ENCODE measurements around the gene PDCD11.
"Not testable (repeated sequence)": the region's sequence is repeated elsewhere in the genome, so short reads cannot be mapped to it uniquely, and the experiment has no call there.

PDCD11 gene

GRCh38 chr10:103475437-103475836 lies 79.0 kb downstream of the PDCD11 start:
- no peak for DNase-seq

- no peak for DNase-seq
Observed at GRCh38 chr10:103476046-103476768, 79.8 kb downstream of the PDCD11 start.

GRCh38 chr10:103478671-103479070 lies 82.2 kb downstream of the PDCD11 start:
- DNase-seq: no peak

GRCh38 chr10:103479135-103479534 lies 82.7 kb downstream of the PDCD11 start, which contains the start of gene CALHM3:
Gene CALHM3 (minus strand): TSS chr10:103479240. CDS start chr10:103479032, 208 bp downstream.
- DNase-seq: no peak

GRCh38 chr10:103480521-103480920 lies 84.1 kb downstream of the PDCD11 start:
- no peak for DNase-seq

- DNase-seq: peak; percentile 27
Observed at GRCh38 chr10:103481974-103482531, 85.6 kb downstream of the PDCD11 start.

GRCh38 chr10:103486635-103487409 lies 90.4 kb downstream of the PDCD11 start:
- DNase-seq: not testable (repeated sequence)

- DNase-seq: no peak
Observed at GRCh38 chr10:103487410-103487708, 90.9 kb downstream of the PDCD11 start.

GRCh38 chr10:103490986-103491314 lies 94.5 kb downstream of the PDCD11 start:
- no peak for DNase-seq

- DNase-seq: no peak
Observed at GRCh38 chr10:103491729-103492364, 95.4 kb downstream of the PDCD11 start.

GRCh38 chr10:103492655-103493261 lies 96.3 kb downstream of the PDCD11 start:
- DNase-seq: no peak

- peak; percentile 14 for DNase-seq
Observed at GRCh38 chr10:103493362-103493915, 97.0 kb downstream of the PDCD11 start, which contains the start of gene NEURL1. Gene NEURL1 (plus strand): TSS chr10:103493705. CDS start chr10:103494388, 683 bp downstream.

- no peak for DNase-seq
Observed at GRCh38 chr10:103493916-103494877, 97.8 kb downstream of the PDCD11 start.

- no peak for DNase-seq
Observed at GRCh38 chr10:103495321-103495720, 98.9 kb downstream of the PDCD11 start.
